Measurements from ENCODE around the gene MICU2. TPM values are rescaled to one million over a fixed set of nuclear protein-coding genes. Genes with fewer than 3 reads are reported as not detected.

Gene MICU2
- total RNA-seq, 1 experiment from 2014 or later: 24.2 TPM

DNA sequence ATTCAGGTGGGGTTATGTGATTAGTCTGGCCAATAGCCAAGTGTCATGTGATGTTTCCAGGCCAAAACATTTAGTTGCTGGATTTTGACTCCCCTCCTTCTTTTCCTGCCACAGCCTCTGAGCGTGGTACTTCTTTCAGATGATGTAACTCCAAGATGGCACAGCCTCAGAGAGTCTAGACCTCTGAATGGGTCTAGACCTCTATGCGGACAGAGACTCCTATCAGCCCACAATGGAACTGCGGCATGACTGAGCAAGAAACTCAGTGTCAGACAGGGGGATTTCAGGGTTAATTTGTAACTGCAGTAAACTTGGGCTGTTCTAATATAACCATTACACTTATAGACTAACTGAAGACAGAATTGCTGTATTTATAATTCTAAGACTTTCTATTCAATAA lies 102.3 kb downstream of the MICU2 start:
- H3K4me3 ChIP-seq (ENCODE audit: low read depth in 2 of 2, low read length in 2 of 2): no peak overlapping the region
- H3K4me1 ChIP-seq (ENCODE audit: control insufficient read depth, insufficient read depth, low read length): no peaks in the 10 kb centered on the region
- H3K27ac ChIP-seq (ENCODE audit: low read length): no peak overlapping the region
- TF ChIP-seq POLR2AphosphoS5 (IDR thresholded peaks at IDR 0.05; ENCODE audit: low read depth, low read length) (no peak), SIN3A (IDR thresholded peaks at IDR 0.05; ENCODE audit: borderline replicate concordance, insufficient read depth, low read depth, low read length) (no peak), TCF7L2 (IDR thresholded peaks at IDR 0.05; ENCODE audit: low read depth, low read length) (no peak)
- TF ChIP-seq, protein P1, sequence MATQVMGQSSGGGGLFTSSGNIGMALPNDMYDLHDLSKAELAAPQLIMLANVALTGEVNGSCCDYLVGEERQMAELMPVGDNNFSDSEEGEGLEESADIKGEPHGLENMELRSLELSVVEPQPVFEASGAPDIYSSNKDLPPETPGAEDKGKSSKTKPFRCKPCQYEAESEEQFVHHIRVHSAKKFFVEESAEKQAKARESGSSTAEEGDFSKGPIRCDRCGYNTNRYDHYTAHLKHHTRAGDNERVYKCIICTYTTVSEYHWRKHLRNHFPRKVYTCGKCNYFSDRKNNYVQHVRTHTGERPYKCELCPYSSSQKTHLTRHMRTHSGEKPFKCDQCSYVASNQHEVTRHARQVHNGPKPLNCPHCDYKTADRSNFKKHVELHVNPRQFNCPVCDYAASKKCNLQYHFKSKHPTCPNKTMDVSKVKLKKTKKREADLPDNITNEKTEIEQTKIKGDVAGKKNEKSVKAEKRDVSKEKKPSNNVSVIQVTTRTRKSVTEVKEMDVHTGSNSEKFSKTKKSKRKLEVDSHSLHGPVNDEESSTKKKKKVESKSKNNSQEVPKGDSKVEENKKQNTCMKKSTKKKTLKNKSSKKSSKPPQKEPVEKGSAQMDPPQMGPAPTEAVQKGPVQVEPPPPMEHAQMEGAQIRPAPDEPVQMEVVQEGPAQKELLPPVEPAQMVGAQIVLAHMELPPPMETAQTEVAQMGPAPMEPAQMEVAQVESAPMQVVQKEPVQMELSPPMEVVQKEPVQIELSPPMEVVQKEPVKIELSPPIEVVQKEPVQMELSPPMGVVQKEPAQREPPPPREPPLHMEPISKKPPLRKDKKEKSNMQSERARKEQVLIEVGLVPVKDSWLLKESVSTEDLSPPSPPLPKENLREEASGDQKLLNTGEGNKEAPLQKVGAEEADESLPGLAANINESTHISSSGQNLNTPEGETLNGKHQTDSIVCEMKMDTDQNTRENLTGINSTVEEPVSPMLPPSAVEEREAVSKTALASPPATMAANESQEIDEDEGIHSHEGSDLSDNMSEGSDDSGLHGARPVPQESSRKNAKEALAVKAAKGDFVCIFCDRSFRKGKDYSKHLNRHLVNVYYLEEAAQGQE (IDR thresholded peaks at IDR 0.05; ENCODE audit: insufficient read depth in 1 of 2, low read depth in 2 of 2, low read length in 1 of 2): no peak
- TF ChIP-seq, protein P2, sequence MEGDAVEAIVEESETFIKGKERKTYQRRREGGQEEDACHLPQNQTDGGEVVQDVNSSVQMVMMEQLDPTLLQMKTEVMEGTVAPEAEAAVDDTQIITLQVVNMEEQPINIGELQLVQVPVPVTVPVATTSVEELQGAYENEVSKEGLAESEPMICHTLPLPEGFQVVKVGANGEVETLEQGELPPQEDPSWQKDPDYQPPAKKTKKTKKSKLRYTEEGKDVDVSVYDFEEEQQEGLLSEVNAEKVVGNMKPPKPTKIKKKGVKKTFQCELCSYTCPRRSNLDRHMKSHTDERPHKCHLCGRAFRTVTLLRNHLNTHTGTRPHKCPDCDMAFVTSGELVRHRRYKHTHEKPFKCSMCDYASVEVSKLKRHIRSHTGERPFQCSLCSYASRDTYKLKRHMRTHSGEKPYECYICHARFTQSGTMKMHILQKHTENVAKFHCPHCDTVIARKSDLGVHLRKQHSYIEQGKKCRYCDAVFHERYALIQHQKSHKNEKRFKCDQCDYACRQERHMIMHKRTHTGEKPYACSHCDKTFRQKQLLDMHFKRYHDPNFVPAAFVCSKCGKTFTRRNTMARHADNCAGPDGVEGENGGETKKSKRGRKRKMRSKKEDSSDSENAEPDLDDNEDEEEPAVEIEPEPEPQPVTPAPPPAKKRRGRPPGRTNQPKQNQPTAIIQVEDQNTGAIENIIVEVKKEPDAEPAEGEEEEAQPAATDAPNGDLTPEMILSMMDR (IDR thresholded peaks at IDR 0.05): no peak
- ChIA-PET POLR2A (no interaction called here), CTCF (no interaction called here)
- BruUV-seq (replicated peaks): no TSS peak
- no peaks in the 10 kb centered on the region for H3K36me3 ChIP-seq (ENCODE audit: control insufficient read depth, insufficient read depth, low read length)
- ATAC-seq (no peak), DNase-seq (ENCODE audit: low read depth, low spot score) (no peak)
- in situ Hi-C loops (cut with HindIII; ENCODE audit: low pct_unique_long_range_greater_than_20kb, low sequenced_read_pairs) (no loop called here), intact Hi-C loops (cut with micrococcal nuclease; ENCODE audit: unreplicated experiment) (no loop called here)
- no peaks in the 10 kb centered on the region for H3K27me3 ChIP-seq (ENCODE audit: control insufficient read depth, insufficient read depth, low read length)
- no peaks in the 10 kb centered on the region for H3K9me3 ChIP-seq (ENCODE audit: control insufficient read depth, insufficient read depth, low read depth, low read length)

- CTCF ChIA-PET: no interaction called here
- H3K4me1 ChIP-seq (ENCODE audit: control insufficient read depth, insufficient read depth, low read length): no peaks in the 10 kb centered on the region
- DNase-seq (ENCODE audit: low read depth, low spot score) (no peak), ATAC-seq (no peak)
- H3K36me3 ChIP-seq (ENCODE audit: control insufficient read depth, insufficient read depth, low read length): no peaks in the 10 kb centered on the region
- intact Hi-C loops (cut with micrococcal nuclease; ENCODE audit: unreplicated experiment): no loop called here
- H3K4me3 ChIP-seq (ENCODE audit: low read depth in 2 of 2, low read length in 2 of 2): no peak overlapping the region
- no peaks in the 10 kb centered on the region; the same call in 1 of the 2 replicates for H3K9me3 ChIP-seq (ENCODE audit: control insufficient read depth, insufficient read depth, low read depth, low read length)
- no peaks in the 10 kb centered on the region for H3K27me3 ChIP-seq (ENCODE audit: control insufficient read depth, insufficient read depth, low read length)
- no TSS peak for BruUV-seq (replicated peaks)
- H3K27ac ChIP-seq (ENCODE audit: low read length): no peak overlapping the region
- in situ Hi-C loops (cut with HindIII; ENCODE audit: low pct_unique_long_range_greater_than_20kb, low sequenced_read_pairs): no loop called here
- TF ChIP-seq TCF7L2 (IDR thresholded peaks at IDR 0.05; ENCODE audit: low read depth, low read length) (no peak), POLR2AphosphoS5 (IDR thresholded peaks at IDR 0.05; ENCODE audit: low read depth, low read length) (no peak), SIN3A (IDR thresholded peaks at IDR 0.05; ENCODE audit: borderline replicate concordance, insufficient read depth, low read depth, low read length) (no peak)
- TF ChIP-seq, protein P2 (IDR thresholded peaks at IDR 0.05): no peak
- TF ChIP-seq, protein P1 (IDR thresholded peaks at IDR 0.05; ENCODE audit: insufficient read depth in 1 of 2, low read depth in 2 of 2, low read length in 1 of 2): no peak
- POLR2A ChIA-PET: no interaction called here
These were observed 117.6 kb downstream of the MICU2 start for GRCh38 chr13:21486322-21486721.
